Muscle layer of colon (tissue), 2 donors: ENCODE measurements around the gene FBXL19.

Experiments
- H3K27ac ChIP-seq: one replicate; pipeline ENCODE4 v1.7.0; 2013; ENCODE audit warnings: low read depth, mild to moderate bottlenecking, low read length, moderate library complexity
- H3K27me3 ChIP-seq, 2 donors: one replicate each; pipeline ENCODE4 v1.7.0; 2013; ENCODE audit warnings: low read length in 2 of 2, mild to moderate bottlenecking in 2 of 2; ENCODE audit not compliant: insufficient read depth in 2 of 2, control insufficient read depth in 1 of 2
- H3K36me3 ChIP-seq: one replicate; pipeline ENCODE4 v1.7.0; 2013; ENCODE audit warnings: mild to moderate bottlenecking, low read length; ENCODE audit not compliant: insufficient read depth
- H3K4me1 ChIP-seq: one replicate; pipeline ENCODE4 v1.7.0; 2013; ENCODE audit warnings: mild to moderate bottlenecking, low read length; ENCODE audit not compliant: insufficient read depth
- H3K4me3 ChIP-seq, 2 donors: one replicate each; pipeline ENCODE4 v1.7.0; 2013; ENCODE audit warnings: low read length in 2 of 2, low read depth in 1 of 2, mild to moderate bottlenecking in 1 of 2, moderate library complexity in 1 of 2
- H3K9ac ChIP-seq: one replicate; pipeline ENCODE4 v1.7.0; 2013; ENCODE audit warnings: low read length
- H3K9me3 ChIP-seq: one replicate; pipeline ENCODE4 v1.7.0; 2013; ENCODE audit warnings: mild to moderate bottlenecking, low read length
- donor health status: abdominal sarcoma.
- donor health status: Adenocarcinoma of cecum.

FBXL19 gene

GRCh38 chr16:30941600-30942425, 18.4 kb downstream of the FBXL19 start:
- Histone ChIP-seq H3K4me1 (peaks cover 6% of the 10 kb centered on the region), H3K4me3 (no peak overlapping the region), H3K36me3 (peaks cover 20% of the 10 kb centered on the region), H3K27me3 (no peaks in the 10 kb centered on the region), H3K9me3 (no peaks in the 10 kb centered on the region), H3K9ac (no peak overlapping the region), H3K27ac (no peak overlapping the region)

GRCh38 chr16:30942426-30942806, 19.0 kb downstream of the FBXL19 start:
- H3K9ac ChIP-seq: no peak overlapping the region
- H3K4me3 ChIP-seq: no peak overlapping the region
- H3K27me3 ChIP-seq: no peaks in the 10 kb centered on the region
- H3K9me3 ChIP-seq: no peaks in the 10 kb centered on the region
- peaks cover 20% of the 10 kb centered on the region for H3K36me3 ChIP-seq
- H3K27ac ChIP-seq: no peak overlapping the region
- peaks cover 6% of the 10 kb centered on the region for H3K4me1 ChIP-seq

GRCh38 chr16:30944352-30944751, 21.0 kb downstream of the FBXL19 start:
- Histone ChIP-seq H3K4me1 (peaks cover 6% of the 10 kb centered on the region), H3K27me3 (no peaks in the 10 kb centered on the region), H3K4me3 (no peak overlapping the region), H3K36me3 (peaks cover 20% of the 10 kb centered on the region), H3K9ac (no peak overlapping the region), H3K9me3 (no peaks in the 10 kb centered on the region), H3K27ac (no peak overlapping the region)

- no peak overlapping the region for H3K9ac ChIP-seq
- H3K36me3 ChIP-seq: peaks cover 20% of the 10 kb centered on the region
- no peak overlapping the region for H3K4me3 ChIP-seq
These were observed 23.5 kb downstream of the FBXL19 start for GRCh38 chr16:30946671-30947540.

GRCh38 chr16:30947541-30947858, 24.1 kb downstream of the FBXL19 start:
- H3K9ac ChIP-seq: no peak overlapping the region
- no peaks in the 10 kb centered on the region for H3K9me3 ChIP-seq
- H3K4me3 ChIP-seq: peak overlapping the region; percentile 83 to 90
- peaks cover 17% of the 10 kb centered on the region for H3K36me3 ChIP-seq
- H3K27ac ChIP-seq: peak overlapping the region; percentile 94
- H3K27me3 ChIP-seq: no peaks in the 10 kb centered on the region
- H3K4me1 ChIP-seq: peaks cover 23% of the 10 kb centered on the region

More at GRCh38 chr16:30946671-30947540, 23.5 kb downstream of the FBXL19 start:
- Histone ChIP-seq H3K27ac (no peak overlapping the region), H3K27me3 (no peaks in the 10 kb centered on the region), H3K9me3 (no peaks in the 10 kb centered on the region), H3K4me1 (peaks cover 29% of the 10 kb centered on the region)

GRCh38 chr16:30947859-30948666, 24.7 kb downstream of the FBXL19 start:
- peaks cover 16% of the 10 kb centered on the region for H3K36me3 ChIP-seq
- peak overlapping the region; percentile 61 for H3K9ac ChIP-seq
- H3K27me3 ChIP-seq: no peaks in the 10 kb centered on the region
- H3K4me1 ChIP-seq: peaks cover 23% of the 10 kb centered on the region
- peak overlapping the region; percentile 94 for H3K27ac ChIP-seq
- peak overlapping the region; percentile 83 to 90 for H3K4me3 ChIP-seq
- no peaks in the 10 kb centered on the region for H3K9me3 ChIP-seq

GRCh38 chr16:30948667-30949649, 25.6 kb downstream of the FBXL19 start, which contains the start of gene ORAI3:
TSS of gene ORAI3 (plus strand) at chr16:30949068. CDS start at chr16:30949290, 222 bp downstream.
- H3K9me3 ChIP-seq: no peaks in the 10 kb centered on the region
- H3K36me3 ChIP-seq: peaks cover 12% of the 10 kb centered on the region
- H3K27me3 ChIP-seq: no peaks in the 10 kb centered on the region
- peaks cover 29% of the 10 kb centered on the region for H3K4me1 ChIP-seq
- H3K27ac ChIP-seq: peak within 1 kb of the TSS; percentile 94
- peak within 1 kb of the TSS; percentile 83 to 90 for H3K4me3 ChIP-seq
- H3K9ac ChIP-seq: peak within 1 kb of the TSS; percentile 74

- Histone ChIP-seq H3K9ac (peak overlapping the region; percentile 74), H3K27me3 (no peaks in the 10 kb centered on the region), H3K9me3 (no peaks in the 10 kb centered on the region), H3K36me3 (peaks cover 5% of the 10 kb centered on the region), H3K27ac (peak overlapping the region; percentile 94), H3K4me3 (peak overlapping the region; percentile 83 to 90), H3K4me1 (peaks cover 31% of the 10 kb centered on the region)
These were observed 26.5 kb downstream of the FBXL19 start for GRCh38 chr16:30949650-30950515.

- no peaks in the 10 kb centered on the region for H3K36me3 ChIP-seq
- peak overlapping the region; percentile 94 for H3K27ac ChIP-seq
- no peak overlapping the region for H3K4me3 ChIP-seq
- H3K4me1 ChIP-seq: peaks cover 31% of the 10 kb centered on the region
- no peak overlapping the region for H3K9ac ChIP-seq
- no peaks in the 10 kb centered on the region for H3K27me3 ChIP-seq
- H3K9me3 ChIP-seq: no peaks in the 10 kb centered on the region
These were observed 27.2 kb downstream of the FBXL19 start for GRCh38 chr16:30950516-30951065.
